IMR-90 (cell line): ENCODE data around the gene PHPT1. TPM values are rescaled to one million over a fixed set of nuclear protein-coding genes. Genes with fewer than 3 reads are reported as not detected.

Experiments used
- ATAC-seq: fragments of 200-7000 bp; cut with Tn5 transposase; 2 replicates; pipeline ENCODE4 v1.9.1; 2020; ENCODE audit warnings: low read depth, mild to moderate bottlenecking, moderate library complexity
- BruUV-seq: library from RNA; stranded (reverse); fragments of 400-500 nt; replicated peaks from 2 replicates; lab custom pipeline; 2021; lab: Mats Ljungman, UMichigan
- CTCF ChIA-PET: fragments of 300-600 bp; formaldehyde crosslinking; extraction: SDS; loops from one replicate; lab custom pipeline; 2021; ENCODE audit warnings: antibody characterized with exemption; lab: Yijun Ruan, JAX
- POLR2A ChIA-PET: fragments of 300-600 bp; sonication (Branson Sonifier 250); formaldehyde crosslinking; loops from one replicate; lab custom pipeline; 2022; ENCODE audit warnings: antibody characterized with exemption; ENCODE audit not compliant: unreplicated experiment; lab: Charles Lee
- DNase-seq: peaks from one replicate; pipeline ENCODE4 v3.0.0; 2013
- H2AFZ ChIP-seq: replicated peaks from 2 replicates; pipeline ENCODE3; 2013; ENCODE audit warnings: low read length, mild to moderate bottlenecking; ENCODE audit not compliant: poor library complexity
- H2AK5ac ChIP-seq: 2 replicates; pipeline ENCODE4 v1.6.1; 2013; ENCODE audit warnings: low read depth, low read length, inconsistent platforms
- H2AK9ac ChIP-seq: replicated peaks from 2 replicates; pipeline ENCODE3; 2013; ENCODE audit warnings: mild to moderate bottlenecking, low read depth, low read length, moderate library complexity; ENCODE audit not compliant: poor library complexity
- H2BK120ac ChIP-seq: 2 replicates; pipeline ENCODE4 v1.6.1; 2013; ENCODE audit warnings: low read depth, low read length, inconsistent platforms
- H2BK15ac ChIP-seq: 3 replicates; pipeline ENCODE4 v1.6.1; 2013; ENCODE audit warnings: low read depth, low read length, inconsistent platforms
- H2BK20ac ChIP-seq: 2 replicates; pipeline ENCODE4 v1.6.1; 2013; ENCODE audit warnings: low read depth, mild to moderate bottlenecking, inconsistent platforms, low read length, moderate library complexity
- H2BK5ac ChIP-seq: 2 replicates; pipeline ENCODE4 v1.6.1; 2013; ENCODE audit warnings: mild to moderate bottlenecking, low read depth, low read length, inconsistent platforms; ENCODE audit not compliant: poor library complexity, severe bottlenecking
- H3K14ac ChIP-seq: replicated peaks from 2 replicates; pipeline ENCODE4 v1.6.1; 2013; ENCODE audit warnings: low read depth, low read length, inconsistent platforms
- H3K18ac ChIP-seq: 2 replicates; pipeline ENCODE4 v1.6.1; 2013; ENCODE audit warnings: low read depth, low read length, control low read depth
- H3K23ac ChIP-seq: 2 replicates; pipeline ENCODE4 v1.6.1; 2013; ENCODE audit warnings: low read depth, low read length, inconsistent platforms
- H3K27ac ChIP-seq: 2 replicates; pipeline ENCODE4 v1.5.1; 2013; ENCODE audit warnings: mild to moderate bottlenecking, control low read depth, low read length; ENCODE audit not compliant: insufficient read depth
- H3K27me3 ChIP-seq: 2 replicates; pipeline ENCODE4 v1.6.1; 2013; ENCODE audit warnings: low read length; ENCODE audit not compliant: control insufficient read depth, insufficient read depth
- H3K36me3 ChIP-seq: 2 replicates; pipeline ENCODE4 v1.6.1; 2013; ENCODE audit warnings: low read length, mixed read lengths; ENCODE audit not compliant: control insufficient read depth, insufficient read depth
- H3K4ac ChIP-seq: 2 replicates; pipeline ENCODE4 v1.6.1; 2013; ENCODE audit warnings: low read depth, low read length, inconsistent platforms
- H3K4me1 ChIP-seq: 2 replicates; pipeline ENCODE4 v1.6.1; 2013; ENCODE audit warnings: low read length, mixed read lengths; ENCODE audit not compliant: control insufficient read depth, insufficient read depth
- H3K4me2 ChIP-seq: 2 replicates; pipeline ENCODE4 v1.6.1; 2013; ENCODE audit warnings: low read depth, mild to moderate bottlenecking, control low read depth, low read length, moderate library complexity
- H3K4me3 ChIP-seq: 2 replicates; pipeline ENCODE4 v1.5.1; 2013; ENCODE audit warnings: low read depth, mild to moderate bottlenecking, control low read depth, low read length, moderate library complexity; ENCODE audit not compliant: insufficient read depth
- H3K56ac ChIP-seq: 2 replicates; pipeline ENCODE4 v1.6.1; 2013; ENCODE audit warnings: low read length, inconsistent platforms; ENCODE audit not compliant: insufficient read depth; ENCODE audit errors: extremely low read depth
- H3K79me1 ChIP-seq, 2 experiments: 2 replicates each; pipeline ENCODE4 v1.6.1; 2013; ENCODE audit warnings: low read length in 2 of 2, inconsistent platforms in 1 of 2, low read depth in 1 of 2
- H3K9ac ChIP-seq: 2 replicates; pipeline ENCODE4 v1.6.1; 2013; ENCODE audit warnings: low read depth, low read length, control low read depth
- H3K9me1 ChIP-seq: 2 replicates; pipeline ENCODE4 v1.6.1; 2013; ENCODE audit warnings: low read length, inconsistent platforms; ENCODE audit not compliant: insufficient read depth
- H3K9me3 ChIP-seq: 2 replicates; pipeline ENCODE4 v1.6.1; 2013; ENCODE audit warnings: low read length; ENCODE audit not compliant: control insufficient read depth, insufficient read depth
- H4K20me1 ChIP-seq: 2 replicates; pipeline ENCODE4 v1.6.1; 2013; ENCODE audit warnings: low read length, inconsistent platforms; ENCODE audit not compliant: insufficient read depth
- H4K5ac ChIP-seq: 2 replicates; pipeline ENCODE4 v1.6.1; 2013; ENCODE audit warnings: mild to moderate bottlenecking, low read depth, low read length, control low read depth
- H4K8ac ChIP-seq, 2 experiments: 2 replicates each; pipeline ENCODE4 v1.6.1; 2013; ENCODE audit warnings: low read depth in 2 of 2, low read length in 2 of 2, control low read depth in 1 of 2, inconsistent platforms in 1 of 2
- H4K91ac ChIP-seq: 2 replicates; pipeline ENCODE4 v1.6.1; 2013; ENCODE audit warnings: low read depth, low read length, inconsistent platforms; ENCODE audit not compliant: insufficient read depth
- BHLHE40 ChIP-seq: fragments of 150-350 bp; IDR thresholded peaks from 2 replicates; pipeline ENCODE4 v1.6.1; 2016; ENCODE audit warnings: mild to moderate bottlenecking, low read depth, low read length
- CEBPB ChIP-seq: IDR thresholded peaks from 2 replicates; pipeline ENCODE4 v1.6.1; 2012; ENCODE audit warnings: low read depth, low read length, improper control_type of control experiment
- CHD1 ChIP-seq: IDR thresholded peaks from 2 replicates; pipeline ENCODE4 v1.6.1; 2012; ENCODE audit warnings: low read depth, low read length, improper control_type of control experiment
- ELK1 ChIP-seq: fragments of 150-350 bp; IDR thresholded peaks from 2 replicates; pipeline ENCODE4 v1.6.1; 2016; ENCODE audit warnings: low read depth, mild to moderate bottlenecking, low read length, moderate library complexity, borderline replicate concordance
- MAFK ChIP-seq: IDR thresholded peaks from 2 replicates; pipeline ENCODE4 v1.6.1; 2012; ENCODE audit warnings: low read depth, low read length, improper control_type of control experiment
- MAZ ChIP-seq: IDR thresholded peaks from 2 replicates; pipeline ENCODE4 v1.6.1; 2012; ENCODE audit warnings: low read depth, mild to moderate bottlenecking, low read length, improper control_type of control experiment, moderate library complexity, borderline replicate concordance
- POLR2A ChIP-seq: IDR thresholded peaks from 2 replicates; pipeline ENCODE4 v1.6.1; 2012; ENCODE audit warnings: mild to moderate bottlenecking, low read depth, low read length
- RAD21 ChIP-seq: IDR thresholded peaks from 2 replicates; pipeline ENCODE4 v1.6.1; 2012; ENCODE audit warnings: low read length, improper control_type of control experiment
- RCOR1 ChIP-seq: IDR thresholded peaks from 2 replicates; pipeline ENCODE4 v1.6.1; 2012; ENCODE audit warnings: mild to moderate bottlenecking, low read length, improper control_type of control experiment; ENCODE audit not compliant: insufficient replicate concordance
- RFX5 ChIP-seq: IDR thresholded peaks from 2 replicates; pipeline ENCODE4 v1.8.0; 2012; ENCODE audit warnings: low read depth, mild to moderate bottlenecking, low read length, moderate library complexity
- SMC3 ChIP-seq: fragments of 150-350 bp; IDR thresholded peaks from 2 replicates; pipeline ENCODE4 v1.6.1; 2016; ENCODE audit warnings: low read depth, mild to moderate bottlenecking, antibody characterized with exemption, low read length, moderate library complexity
- USF2 ChIP-seq: fragments of 150-350 bp; IDR thresholded peaks from 2 replicates; pipeline ENCODE4 v1.6.1; 2017; ENCODE audit warnings: mild to moderate bottlenecking, antibody characterized with exemption, low read length, low read depth
- WGBS, 2 experiments: methylation state at CpG; one replicate each; pipeline versions ENCODE4 v1.1.5 to v1.1.7; 2013; ENCODE audit warnings: missing lambda C conversion rate in 2 of 2; ENCODE audit not compliant: insufficient read length in 1 of 2; ENCODE audit errors: extremely low coverage in 2 of 2; 5-methylcytosine and 5-hydroxymethylcytosine counted together
- dilution Hi-C: fragments of 300-500 bp; cut with HindIII; formaldehyde crosslinking; loops from one replicate; pipeline ENCODE4 v1.14.3; 2018; ENCODE audit warnings: low sequenced_read_pairs; ENCODE audit not compliant: unreplicated experiment
- in situ Hi-C: fragments of 300-500 bp; cut with MboI; formaldehyde crosslinking; loops from 3 replicates; pipeline ENCODE4 v1.14.3; 2019; ENCODE audit warnings: low sequenced_read_pairs, inconsistent platforms, mixed read lengths
- intact Hi-C: fragments of 100-400 bp; cut with micrococcal nuclease; formaldehyde crosslinking; loops from 2 replicates; pipeline ENCODE4 v1.10.0; 2022
- polyA plus RNA-seq, 3 experiments: library from polyadenylated mRNA; depleted of rRNA; stranded (reverse); fragments of >200 nt; gene quantifications; 2 replicates each; pipeline ENCODE4 v1.2.3, GENCODE V29; 2012; ENCODE audit warnings: low replicate concordance in 1 of 3
- total RNA-seq: library from RNA; depleted of rRNA; stranded (reverse); fragments of >200 nt; gene quantifications from 2 replicates; pipeline ENCODE4 v1.2.3, GENCODE V29; 2012

The PHPT1 gene
- total and polyA plus RNA-seq, 2 of the 4 experiments (the other 2 are of a cell fraction): 79.8 to 214 TPM

GRCh38 chr9:136820971-136821825 lies 28.0 kb upstream of the PHPT1 start (continued):
- TF ChIP-seq ELK1 (no peak), MAFK (no peak)

- Histone ChIP-seq H3K23ac (no peak overlapping the region), H2BK5ac (no peak overlapping the region), H3K36me3 (peaks cover 24% of the 10 kb centered on the region), H3K14ac (no peak overlapping the region), H3K4me3 (no peak overlapping the region), H2AK9ac (peak overlapping the region; percentile 28), H2BK20ac (no peak overlapping the region), H4K5ac (no peak overlapping the region), H3K9me1 (no peaks in the 10 kb centered on the region), H3K4me1 (peaks cover 3% of the 10 kb centered on the region; the same call in 1 of the 2 replicates), H3K27me3 (no peaks in the 10 kb centered on the region), H3K79me1 (peaks cover 11 to 23% of the 10 kb centered on the region in 2 experiments), H2AK5ac (no peak overlapping the region), H3K56ac (no peak overlapping the region), H3K27ac (no peak overlapping the region), H3K4me2 (no peak overlapping the region), H4K8ac (no peak overlapping the region), H3K9ac (no peak overlapping the region), H4K20me1 (peaks cover 16% of the 10 kb centered on the region), H4K91ac (no peak overlapping the region), H2AFZ (no peak overlapping the region), H3K18ac (no peak overlapping the region), H2BK120ac (no peak overlapping the region), H3K9me3 (no peaks in the 10 kb centered on the region), H3K4ac (no peak overlapping the region), H2BK15ac (no peak overlapping the region)
- BruUV-seq: no TSS peak
- 86% methylated on average over 18 of the region's 42 CpGs; no CpG with 5 or more reads in 1 of the 2 experiments for WGBS, 2 experiments
- in situ Hi-C loops (no loop called here), intact Hi-C loops (no loop called here), dilution Hi-C loops (no loop called here)
- no peak for ATAC-seq
- DNase-seq: no peak
- CTCF ChIA-PET: no interaction called here
- POLR2A ChIA-PET: interaction anchor here (0.6 kb wide), 1 partner anchor 469 kb away, joined by 3 read pairs; no protein-coding TSS in a partner anchor
- TF ChIP-seq MAZ (no peak), RAD21 (no peak), USF2 (no peak), RCOR1 (no peak), POLR2A (no peak), SMC3 (no peak), ELK1 (no peak), BHLHE40 (no peak), RFX5 (no peak), CEBPB (no peak), CHD1 (no peak)
Measured at GRCh38 chr9:136821826-136822544, 27.2 kb upstream of the PHPT1 start.
